ENCODE data around the gene NTM. TPM values are rescaled to one million over a fixed set of nuclear protein-coding genes. Genes with fewer than 3 reads are reported as not detected.
"Not testable (repeated sequence)": the region's sequence is repeated elsewhere in the genome, so short reads cannot be mapped to it uniquely, and the experiment has no call there.

NTM gene
- total RNA-seq, 1 experiment from 2014 or later = not detected

DNA sequence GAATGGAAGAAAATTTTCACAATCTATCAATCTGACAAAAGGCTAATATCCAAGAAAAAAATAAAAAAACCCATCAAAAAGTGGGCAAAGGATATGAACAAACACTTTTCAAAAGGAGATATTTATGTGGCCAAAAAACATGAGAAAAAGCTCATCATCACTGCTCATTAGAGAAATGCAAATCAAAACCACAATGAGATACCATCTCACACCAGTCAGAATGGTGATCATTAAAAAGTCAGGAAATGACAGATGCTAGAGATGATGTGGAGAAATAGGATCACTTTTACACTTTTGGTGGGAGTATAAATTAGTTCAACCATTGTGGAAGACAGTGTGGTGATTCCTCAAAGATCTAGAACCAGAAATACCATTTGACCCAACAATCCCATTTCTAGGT, 999.7 kb downstream of the NTM start:
- H3K36me3 ChIP-seq (ENCODE audit: control insufficient read depth in 1 of 2, insufficient read depth in 2 of 2, low read length in 2 of 2); H2AFZ ChIP-seq (ENCODE audit: low read depth, low read length, poor library complexity, severe bottlenecking); H3K4me3 ChIP-seq (replicated peaks in 1 of 2; ENCODE audit: low read depth in 1 of 2, low read length in 2 of 2); ATAC-seq; DNase-seq (ENCODE audit: low read depth, low spot score); RAD21 ChIA-PET (ENCODE audit: low non-redundant PET in 1 of 2, low total read pairs in 2 of 2, uncharacterized antibody in 2 of 2, unreplicated experiment in 2 of 2); BruUV-seq (replicated peaks); H3K27me3 ChIP-seq (ENCODE audit: insufficient read depth, low read length); H3K27ac ChIP-seq (ENCODE audit: low read depth, low read length); H3K9me2 ChIP-seq (ENCODE audit: insufficient read depth); H3K4me1 ChIP-seq (ENCODE audit: control insufficient read depth in 1 of 2, insufficient read depth in 2 of 2, low read length in 2 of 2); CTCF ChIA-PET; H3K4me2 ChIP-seq (ENCODE audit: low read length); H4K20me1 ChIP-seq (ENCODE audit: insufficient read depth); H3K9ac ChIP-seq (ENCODE audit: low read length); intact Hi-C loops (cut with micrococcal nuclease); POLR2A ChIA-PET; H3K79me2 ChIP-seq (ENCODE audit: insufficient read depth, low read length): not testable (repeated sequence)
- peaks cover 4 to 30% of the 10 kb centered on the region in 2 experiments; a peak in 2 of 4 replicates for H3K9me3 ChIP-seq (ENCODE audit: control insufficient read depth in 1 of 2, insufficient read depth in 1 of 2, low read depth in 1 of 2, low read length in 2 of 2)

- TF ChIP-seq SP1 (IDR thresholded peaks at IDR 0.05; ENCODE audit: low read depth) = no peak
- TF ChIP-seq RAD21 (IDR thresholded peaks at IDR 0.05; ENCODE audit: low read depth) = no peak
- TF ChIP-seq, protein P1, sequence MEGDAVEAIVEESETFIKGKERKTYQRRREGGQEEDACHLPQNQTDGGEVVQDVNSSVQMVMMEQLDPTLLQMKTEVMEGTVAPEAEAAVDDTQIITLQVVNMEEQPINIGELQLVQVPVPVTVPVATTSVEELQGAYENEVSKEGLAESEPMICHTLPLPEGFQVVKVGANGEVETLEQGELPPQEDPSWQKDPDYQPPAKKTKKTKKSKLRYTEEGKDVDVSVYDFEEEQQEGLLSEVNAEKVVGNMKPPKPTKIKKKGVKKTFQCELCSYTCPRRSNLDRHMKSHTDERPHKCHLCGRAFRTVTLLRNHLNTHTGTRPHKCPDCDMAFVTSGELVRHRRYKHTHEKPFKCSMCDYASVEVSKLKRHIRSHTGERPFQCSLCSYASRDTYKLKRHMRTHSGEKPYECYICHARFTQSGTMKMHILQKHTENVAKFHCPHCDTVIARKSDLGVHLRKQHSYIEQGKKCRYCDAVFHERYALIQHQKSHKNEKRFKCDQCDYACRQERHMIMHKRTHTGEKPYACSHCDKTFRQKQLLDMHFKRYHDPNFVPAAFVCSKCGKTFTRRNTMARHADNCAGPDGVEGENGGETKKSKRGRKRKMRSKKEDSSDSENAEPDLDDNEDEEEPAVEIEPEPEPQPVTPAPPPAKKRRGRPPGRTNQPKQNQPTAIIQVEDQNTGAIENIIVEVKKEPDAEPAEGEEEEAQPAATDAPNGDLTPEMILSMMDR (IDR thresholded peaks at IDR 0.05 in 2 of 3, conservative IDR thresholded peaks at IDR 0.05 in 1 of 3; ENCODE audit: borderline replicate concordance in 1 of 3, insufficient read depth in 1 of 3, low read depth in 2 of 3, low read length in 2 of 3) = no peak
- TF ChIP-seq SRF (IDR thresholded peaks at IDR 0.05; ENCODE audit: low read depth) = no peak
- TF ChIP-seq JUND (IDR thresholded peaks at IDR 0.05) = no peak
- TF ChIP-seq TCF7L2 (IDR thresholded peaks at IDR 0.05; ENCODE audit: borderline replicate concordance, extremely low read depth, insufficient read depth, insufficient read length) = no peak
- TF ChIP-seq ZFX (IDR thresholded peaks at IDR 0.05) = no peak
- TF ChIP-seq CBX3 (IDR thresholded peaks at IDR 0.05; ENCODE audit: low read depth) = no peak
- BruUV-seq (replicated peaks) = no TSS peak
- DNase-seq (ENCODE audit: low read depth, low spot score) = no peak
- no peaks in the 10 kb centered on the region for H3K36me3 ChIP-seq (ENCODE audit: control insufficient read depth in 1 of 2, insufficient read depth in 2 of 2, low read length in 2 of 2)
- no peak overlapping the region for H2AFZ ChIP-seq (ENCODE audit: low read depth, low read length, poor library complexity, severe bottlenecking)
- CTCF ChIA-PET = no interaction called here
- no peaks in the 10 kb centered on the region for H3K9me2 ChIP-seq (ENCODE audit: insufficient read depth)
- H3K9ac ChIP-seq (ENCODE audit: low read length) = no peak overlapping the region
- intact Hi-C loops (cut with micrococcal nuclease) = no loop called here
- H3K4me2 ChIP-seq (ENCODE audit: low read length) = no peak overlapping the region
- RAD21 ChIA-PET (ENCODE audit: low non-redundant PET in 1 of 2, low total read pairs in 2 of 2, uncharacterized antibody in 2 of 2, unreplicated experiment in 2 of 2) = no interaction called here
- H3K4me3 ChIP-seq (replicated peaks in 1 of 2; ENCODE audit: low read depth in 1 of 2, low read length in 2 of 2) = no peak overlapping the region
- H4K20me1 ChIP-seq (ENCODE audit: insufficient read depth) = no peaks in the 10 kb centered on the region
- no peak overlapping the region for H3K27ac ChIP-seq (ENCODE audit: low read depth, low read length)
- no peak for ATAC-seq
- H3K27me3 ChIP-seq (ENCODE audit: insufficient read depth, low read length) = no peaks in the 10 kb centered on the region
- H3K4me1 ChIP-seq (ENCODE audit: control insufficient read depth in 1 of 2, insufficient read depth in 2 of 2, low read length in 2 of 2) = no peaks in the 10 kb centered on the region
- POLR2A ChIA-PET = no interaction called here
- peaks cover 0 to 22% of the 10 kb centered on the region in 2 experiments; a peak in 2 of 4 replicates for H3K9me3 ChIP-seq (ENCODE audit: control insufficient read depth in 1 of 2, insufficient read depth in 1 of 2, low read depth in 1 of 2, low read length in 2 of 2)
- no peaks in the 10 kb centered on the region for H3K79me2 ChIP-seq (ENCODE audit: insufficient read depth, low read length)
Observed at GRCh38 chr11:132373405-132374143, 1003.2 kb downstream of the NTM start.

Data from HCT116 (cell line).